SK-N-SH (cell line): ENCODE data around the gene ARHGDIG. TPM values are rescaled to one million over a fixed set of nuclear protein-coding genes. Genes with fewer than 3 reads are reported as not detected.
A peak's percentile ranks its signal among the peaks of the same experiment; 100 is the strongest.

ENCODE experiments used
- CTCF ChIA-PET: fragments of 300-600, 350-600 bp; formaldehyde crosslinking; extraction: SDS; loops from one replicate; lab custom pipeline; 2021; lab: Yijun Ruan, JAX
- POLR2A ChIA-PET: fragments of 350-600 bp; sonication (Branson Sonifier 250); formaldehyde crosslinking; extraction: SDS; loops from one replicate; lab custom pipeline; 2020; ENCODE audit warnings: antibody characterized with exemption, inconsistent platforms; lab: Yijun Ruan, JAX
- DNase-seq: peaks from one replicate; pipeline ENCODE4 v3.0.0; 2012
- H2AFZ ChIP-seq: fragments of 200-600 bp; sonication (generic); 2 replicates; pipeline ENCODE4 v1.8.1; 2016; ENCODE audit warnings: antibody characterized with exemption, mild to moderate bottlenecking, low read depth
- H3F3A ChIP-seq: fragments of 200-600 bp; sonication (generic); replicated peaks from 2 replicates; pipeline ENCODE3; 2016; ENCODE audit warnings: antibody characterized with exemption, mild to moderate bottlenecking; ENCODE audit not compliant: insufficient read depth
- H3K27ac ChIP-seq, 2 experiments: fragments of 200-500 bp in 1 of 2; fragments of 200-600 bp in 1 of 2; sonication (Bioruptor generic) in 1 of 2; sonication (generic), shearing (Covaris generic) in 1 of 2; 2 replicates each; pipeline versions ENCODE4 v1.5.1 to v1.6.1; 2014 to 2016; ENCODE audit warnings: low read depth in 2 of 2, inconsistent platforms in 1 of 2, low read length in 1 of 2, mild to moderate bottlenecking in 1 of 2, mixed read lengths in 1 of 2
- H3K27me3 ChIP-seq: fragments of 200-600 bp; sonication (generic), shearing (Covaris generic); 2 replicates; pipeline ENCODE4 v1.6.1; 2016; ENCODE audit warnings: mixed run types; ENCODE audit not compliant: insufficient read depth
- H3K36me3 ChIP-seq, 2 experiments: fragments of 200-500 bp in 1 of 2; fragments of 200-600 bp in 1 of 2; sonication (Bioruptor generic) in 1 of 2; sonication (generic) in 1 of 2; replicated peaks in 1 of 2; 2 replicates each; pipeline versions ENCODE3 to v1.5.1; 2014 to 2016; ENCODE audit warnings: low read length in 1 of 2, mild to moderate bottlenecking in 1 of 2; ENCODE audit not compliant: insufficient read depth in 2 of 2, control insufficient read depth in 1 of 2
- H3K4me1 ChIP-seq, 2 experiments: fragments of 200-500 bp in 1 of 2; fragments of 200-600 bp in 1 of 2; sonication (Bioruptor generic) in 1 of 2; sonication (generic), shearing (Covaris generic) in 1 of 2; 2 replicates each; pipeline versions ENCODE4 v1.5.1 to v1.6.1; 2014 to 2016; ENCODE audit warnings: low read depth in 1 of 2, low read length in 1 of 2, mixed run types in 1 of 2; ENCODE audit not compliant: insufficient read depth in 2 of 2, control insufficient read depth in 1 of 2
- H3K4me2 ChIP-seq: fragments of 200-600 bp; sonication (generic), shearing (Covaris generic); 2 replicates; pipeline ENCODE4 v1.6.1; 2017; ENCODE audit warnings: mixed run types
- H3K4me3 ChIP-seq, 2 experiments: fragments of 200-500 bp in 1 of 2; fragments of 200-600 bp in 1 of 2; sonication (Bioruptor generic) in 1 of 2; sonication (generic), shearing (Covaris generic) in 1 of 2; 2 replicates each; pipeline versions ENCODE4 v1.5.1 to v1.8.1; 2014 to 2016; ENCODE audit warnings: low read depth in 2 of 2, inconsistent platforms in 1 of 2, low read length in 1 of 2, mild to moderate bottlenecking in 1 of 2, mixed read lengths in 1 of 2, moderate library complexity in 1 of 2
- H3K79me2 ChIP-seq: fragments of 200-600 bp; sonication (generic); 2 replicates; pipeline ENCODE4 v1.8.1; 2017; ENCODE audit warnings: mild to moderate bottlenecking; ENCODE audit not compliant: insufficient read depth
- H3K9ac ChIP-seq: fragments of 200-600 bp; sonication (generic); 2 replicates; pipeline ENCODE4 v1.6.1; 2017; ENCODE audit warnings: mixed run types
- H3K9me2 ChIP-seq: fragments of 200-600 bp; sonication (generic); 2 replicates; pipeline ENCODE4 v1.6.1; 2017; ENCODE audit warnings: mixed run types
- H3K9me3 ChIP-seq: fragments of 200-600 bp; sonication (generic); 2 replicates; pipeline ENCODE4 v1.6.1; 2017; ENCODE audit warnings: mixed run types, mild to moderate bottlenecking, moderate library complexity
- H4K20me1 ChIP-seq: fragments of 200-600 bp; sonication (generic); 2 replicates; pipeline ENCODE4 v1.6.1; 2017; ENCODE audit warnings: mild to moderate bottlenecking, mixed run types; ENCODE audit not compliant: insufficient read depth
- GABPA ChIP-seq: IDR thresholded peaks from 2 replicates; pipeline ENCODE4 v1.4.0; 2012; ENCODE audit warnings: low read depth, mild to moderate bottlenecking
- GATA2 ChIP-seq: sonication (generic); formaldehyde crosslinking; IDR thresholded peaks from 2 replicates; pipeline ENCODE4 v1.5.0; 2020; ENCODE audit warnings: mild to moderate bottlenecking, missing genetic modification reagents
- NFIC ChIP-seq: IDR thresholded peaks from 2 replicates; pipeline ENCODE4 v1.4.0; 2012; ENCODE audit warnings: borderline replicate concordance
- POLR2AphosphoS5 ChIP-seq: IDR thresholded peaks from 2 replicates; pipeline ENCODE4 v1.6.1; 2012; ENCODE audit warnings: low read depth, low read length
- RAD21 ChIP-seq: IDR thresholded peaks from 2 replicates; pipeline ENCODE4 v1.6.1; 2012; ENCODE audit warnings: mild to moderate bottlenecking, low read length
- RXRA ChIP-seq: IDR thresholded peaks from 2 replicates; pipeline ENCODE4 v1.4.0; 2012; ENCODE audit warnings: low read depth, mild to moderate bottlenecking, borderline replicate concordance
- SMC3 ChIP-seq: IDR thresholded peaks from 2 replicates; pipeline ENCODE4 v1.6.1; 2012; ENCODE audit warnings: low read depth, low read length, improper control_type of control experiment
- YY1 ChIP-seq: IDR thresholded peaks from 2 replicates; pipeline ENCODE4 v1.4.0; 2012; ENCODE audit warnings: low read depth, mild to moderate bottlenecking
- WGBS: methylation state at CpG from one replicate; pipeline ENCODE4 v1.1.6; 2017; ENCODE audit warnings: low lambda C conversion rate; 5-methylcytosine and 5-hydroxymethylcytosine counted together
- polyA plus RNA-seq, 3 experiments: library from polyadenylated mRNA; depleted of rRNA; stranded (reverse); fragments of >200 nt; gene quantifications; 2 replicates each; pipeline ENCODE4 v1.2.3, GENCODE V29; 2012
- TF ChIP-seq, protein P1 (sequence below): IDR thresholded peaks from 2 replicates; pipeline ENCODE4 v1.4.0; 2012; ENCODE audit warnings: low read depth, borderline replicate concordance
- TF ChIP-seq, protein P2 (sequence below): fragments of 200-600 bp; sonication (generic); IDR thresholded peaks from 2 replicates; pipeline ENCODE4 v1.6.1; 2017; ENCODE audit warnings: antibody characterized with exemption, mild to moderate bottlenecking, moderate library complexity

Gene ARHGDIG
- polyA plus RNA-seq, 1 of the 3 experiments (the other 2 are of a cell fraction) = 4.8 TPM

DNA sequence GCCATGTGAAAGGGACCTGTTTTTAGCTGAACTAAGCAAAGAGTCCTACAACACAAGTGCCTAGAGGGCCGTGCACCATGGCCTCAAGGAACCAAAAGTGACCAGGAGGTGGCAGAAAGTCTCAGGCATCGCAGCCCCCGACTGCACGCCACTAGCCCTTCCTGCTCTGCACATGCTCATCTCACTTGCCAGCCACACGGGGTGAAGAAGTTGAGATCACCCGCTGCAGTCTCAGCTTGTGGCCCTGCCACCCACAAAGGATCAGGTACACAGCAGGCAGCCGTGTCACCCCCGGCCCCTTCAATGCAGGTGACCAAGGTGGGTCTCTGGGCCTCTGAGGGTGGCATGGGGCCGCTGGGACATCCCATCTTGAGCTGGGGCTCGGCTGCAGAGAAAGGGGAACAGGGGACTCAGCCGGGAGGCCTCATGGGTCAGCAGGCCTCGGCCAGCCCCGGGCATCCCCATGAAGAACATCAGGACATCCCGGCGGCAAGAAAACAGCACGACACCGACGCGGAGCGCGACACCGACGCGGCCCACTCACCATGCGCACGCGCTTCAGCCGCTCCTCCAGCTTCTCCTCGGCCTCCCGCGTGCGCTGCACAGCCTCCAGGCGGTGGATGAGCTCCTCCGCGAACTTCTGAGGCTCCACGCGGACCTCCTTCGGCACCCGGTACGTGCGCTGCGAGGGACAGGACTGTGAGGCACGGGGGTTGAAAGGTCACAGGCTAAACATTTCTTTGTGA lies 23.5 kb downstream of the ARHGDIG start:
- POLR2A ChIA-PET = no interaction called here
- CTCF ChIA-PET = interaction anchor here (1.0 kb wide), 1 partner anchor 48 kb away, joined by 4 read pairs; the partner anchor contains the start of gene AXIN1
- 96% methylated on average over 34 of the region's 43 CpGs for whole genome bisulfite sequencing

DNA sequence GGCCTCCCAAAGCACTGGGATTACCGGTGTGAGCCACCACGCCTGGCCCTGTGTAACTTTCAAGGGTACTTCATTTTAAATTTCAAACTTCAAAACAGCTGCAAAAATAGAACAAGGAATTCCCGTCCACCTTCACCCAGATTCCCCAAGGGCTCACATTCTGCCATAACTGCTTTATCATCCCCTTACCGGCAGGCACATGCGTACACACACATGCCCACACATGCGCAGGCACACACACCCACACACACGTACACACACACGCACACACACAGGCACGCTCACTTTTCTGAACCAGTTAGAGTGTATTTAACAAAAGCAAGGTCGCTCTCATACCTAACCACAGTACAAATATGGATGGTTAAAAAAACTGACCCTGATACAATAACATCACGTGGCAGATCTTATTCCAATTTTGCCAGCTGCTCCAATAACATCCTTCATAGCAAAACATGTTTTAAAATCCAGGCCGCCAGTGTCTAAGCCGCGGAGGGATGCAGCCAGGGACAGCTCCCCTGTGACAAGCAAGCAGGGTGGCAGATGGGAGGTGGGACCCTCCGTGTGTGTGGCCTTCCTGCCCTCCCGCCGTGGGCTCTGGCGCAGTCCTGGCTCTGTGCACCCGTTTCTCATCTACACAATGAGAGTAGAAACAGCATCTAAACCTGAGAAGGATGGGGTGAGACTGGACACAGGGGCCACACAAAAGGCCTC lies 25.7 kb downstream of the ARHGDIG start:
- ChIA-PET POLR2A (no interaction called here), CTCF (interaction anchor here (1.0 kb wide), 1 partner anchor 12 kb away, joined by 4 read pairs; no protein-coding TSS in a partner anchor)
- Histone ChIP-seq H3K4me1 (no peaks in the 10 kb centered on the region), H2AFZ (no peak overlapping the region), H3K27ac (no peak overlapping the region), H3K36me3 (peaks cover 0 to 23% of the 10 kb centered on the region in 2 experiments), H3K9ac (no peak overlapping the region), H3K4me3 (no peak overlapping the region), H3K9me2 (no peaks in the 10 kb centered on the region), H3K79me2 (no peaks in the 10 kb centered on the region), H3K9me3 (no peaks in the 10 kb centered on the region), H3K4me2 (no peak overlapping the region), H3K27me3 (no peaks in the 10 kb centered on the region), H3F3A (no peaks in the 10 kb centered on the region), H4K20me1 (no peaks in the 10 kb centered on the region)
- TF ChIP-seq, protein P1, sequence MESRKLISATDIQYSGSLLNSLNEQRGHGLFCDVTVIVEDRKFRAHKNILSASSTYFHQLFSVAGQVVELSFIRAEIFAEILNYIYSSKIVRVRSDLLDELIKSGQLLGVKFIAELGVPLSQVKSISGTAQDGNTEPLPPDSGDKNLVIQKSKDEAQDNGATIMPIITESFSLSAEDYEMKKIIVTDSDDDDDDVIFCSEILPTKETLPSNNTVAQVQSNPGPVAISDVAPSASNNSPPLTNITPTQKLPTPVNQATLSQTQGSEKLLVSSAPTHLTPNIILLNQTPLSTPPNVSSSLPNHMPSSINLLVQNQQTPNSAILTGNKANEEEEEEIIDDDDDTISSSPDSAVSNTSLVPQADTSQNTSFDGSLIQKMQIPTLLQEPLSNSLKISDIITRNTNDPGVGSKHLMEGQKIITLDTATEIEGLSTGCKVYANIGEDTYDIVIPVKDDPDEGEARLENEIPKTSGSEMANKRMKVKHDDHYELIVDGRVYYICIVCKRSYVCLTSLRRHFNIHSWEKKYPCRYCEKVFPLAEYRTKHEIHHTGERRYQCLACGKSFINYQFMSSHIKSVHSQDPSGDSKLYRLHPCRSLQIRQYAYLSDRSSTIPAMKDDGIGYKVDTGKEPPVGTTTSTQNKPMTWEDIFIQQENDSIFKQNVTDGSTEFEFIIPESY = no peak
- TF ChIP-seq GATA2 = no peak
- no peak for TF ChIP-seq NFIC
- TF ChIP-seq YY1 = no peak
- no peak for DNase-seq
- WGBS = 94% methylated on average over 19 of the region's 19 CpGs

More for the DNA sequence above, 23.5 kb downstream of the ARHGDIG start:
- no peak for DNase-seq
- no peaks in the 10 kb centered on the region for H3K4me1 ChIP-seq
- H3K4me2 ChIP-seq = no peak overlapping the region
- H3F3A ChIP-seq = no peaks in the 10 kb centered on the region
- no peaks in the 10 kb centered on the region for H3K79me2 ChIP-seq
- TF ChIP-seq RAD21 (peak; percentile 43), SMC3 (0 out of 2 replicates have a peak, but pooled peaks have one; percentile 15), POLR2AphosphoS5 (no peak), GATA2 (no peak), NFIC (no peak), GABPA (no peak), RXRA (no peak)
- TF ChIP-seq, protein P2, sequence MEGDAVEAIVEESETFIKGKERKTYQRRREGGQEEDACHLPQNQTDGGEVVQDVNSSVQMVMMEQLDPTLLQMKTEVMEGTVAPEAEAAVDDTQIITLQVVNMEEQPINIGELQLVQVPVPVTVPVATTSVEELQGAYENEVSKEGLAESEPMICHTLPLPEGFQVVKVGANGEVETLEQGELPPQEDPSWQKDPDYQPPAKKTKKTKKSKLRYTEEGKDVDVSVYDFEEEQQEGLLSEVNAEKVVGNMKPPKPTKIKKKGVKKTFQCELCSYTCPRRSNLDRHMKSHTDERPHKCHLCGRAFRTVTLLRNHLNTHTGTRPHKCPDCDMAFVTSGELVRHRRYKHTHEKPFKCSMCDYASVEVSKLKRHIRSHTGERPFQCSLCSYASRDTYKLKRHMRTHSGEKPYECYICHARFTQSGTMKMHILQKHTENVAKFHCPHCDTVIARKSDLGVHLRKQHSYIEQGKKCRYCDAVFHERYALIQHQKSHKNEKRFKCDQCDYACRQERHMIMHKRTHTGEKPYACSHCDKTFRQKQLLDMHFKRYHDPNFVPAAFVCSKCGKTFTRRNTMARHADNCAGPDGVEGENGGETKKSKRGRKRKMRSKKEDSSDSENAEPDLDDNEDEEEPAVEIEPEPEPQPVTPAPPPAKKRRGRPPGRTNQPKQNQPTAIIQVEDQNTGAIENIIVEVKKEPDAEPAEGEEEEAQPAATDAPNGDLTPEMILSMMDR = no peak
- H3K9me2 ChIP-seq = no peaks in the 10 kb centered on the region
- no peak overlapping the region for H3K27ac ChIP-seq
- no peak overlapping the region for H3K9ac ChIP-seq
- peaks cover 0 to 18% of the 10 kb centered on the region in 2 experiments for H3K36me3 ChIP-seq
- no peak overlapping the region for H2AFZ ChIP-seq
- H3K27me3 ChIP-seq = no peaks in the 10 kb centered on the region
- no peaks in the 10 kb centered on the region for H3K9me3 ChIP-seq
- no peaks in the 10 kb centered on the region for H4K20me1 ChIP-seq
- H3K4me3 ChIP-seq = no peak overlapping the region
